Measurements from ENCODE around the gene ABHD15. TPM values are rescaled to one million over a fixed set of nuclear protein-coding genes. Genes with fewer than 3 reads are reported as not detected.

Gene ABHD15
- polyA plus RNA-seq, 2 of the 4 experiments (the other 2 are of a cell fraction), result 13.5 to 15.8 TPM

DNA sequence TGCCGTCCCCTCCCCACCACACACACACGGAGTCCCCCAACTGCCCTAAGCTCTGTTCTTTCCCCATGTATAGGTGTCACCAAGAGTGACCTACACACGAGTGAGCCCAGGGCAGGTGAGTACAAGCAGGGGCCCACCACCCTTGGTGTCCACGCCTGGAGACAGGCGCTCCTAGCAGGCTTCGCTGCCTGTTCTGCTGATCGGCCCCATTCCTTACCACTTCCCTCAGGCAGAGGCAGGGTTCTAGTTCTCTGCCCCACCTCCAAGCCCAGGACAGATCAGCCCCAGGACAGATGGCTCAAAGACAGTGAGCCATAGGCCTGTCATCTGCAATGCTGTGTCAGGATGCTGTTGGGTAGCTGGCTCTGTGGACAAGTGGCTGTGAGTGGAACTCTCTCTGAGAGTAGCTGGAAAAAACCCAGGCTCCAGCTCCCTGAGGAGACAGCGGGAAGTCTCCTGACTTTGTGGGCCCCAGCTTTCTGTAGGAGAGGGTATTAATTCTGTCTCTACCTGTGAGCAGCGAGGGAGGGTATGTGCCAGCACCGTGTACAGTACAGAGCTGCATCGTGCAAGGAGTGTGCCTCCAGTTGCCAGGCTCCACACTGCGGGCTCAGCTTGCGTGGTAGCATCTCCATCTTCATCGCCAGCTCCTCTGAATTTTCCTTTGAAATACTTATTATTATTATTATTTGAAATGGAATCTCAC, 2.6 kb upstream of the ABHD15 start:
- H3K4me3 ChIP-seq, result peak overlapping the region; percentile 62
- TF ChIP-seq EHMT2 (IDR thresholded peaks at IDR 0.05; ENCODE audit: low read depth), result no peak
- no peaks in the 10 kb centered on the region for H3K9me3 ChIP-seq
- ATAC-seq (no peak), DNase-seq (ENCODE audit: low read depth in 1 of 2, low spot score in 1 of 2) (no peak), FAIRE-seq (no peak)
- POLR2A ChIA-PET, result interaction anchor here (4.0 kb wide), 1 partner anchor 22 kb away, joined by 21 read pairs; the partner anchor contains the start of gene ANKRD13B
- H3K27ac ChIP-seq, result peak overlapping the region; percentile 92 to 94
- CTCF ChIA-PET, result interaction anchor here (0.6 to 24.0 kb wide), 11 partner anchors 12 to 362 kb away, joined by 3 to 474 read pairs (median 4); partner anchors contain the start of genes ANKRD13B and CORO6
- 82% methylated on average over 14 of the region's 14 CpGs for WGBS (ENCODE audit: missing lambda C conversion rate)
- H3K4me2 ChIP-seq, result peak overlapping the region; percentile 83
- H3K4me1 ChIP-seq, result peaks cover 20% of the 10 kb centered on the region

DNA sequence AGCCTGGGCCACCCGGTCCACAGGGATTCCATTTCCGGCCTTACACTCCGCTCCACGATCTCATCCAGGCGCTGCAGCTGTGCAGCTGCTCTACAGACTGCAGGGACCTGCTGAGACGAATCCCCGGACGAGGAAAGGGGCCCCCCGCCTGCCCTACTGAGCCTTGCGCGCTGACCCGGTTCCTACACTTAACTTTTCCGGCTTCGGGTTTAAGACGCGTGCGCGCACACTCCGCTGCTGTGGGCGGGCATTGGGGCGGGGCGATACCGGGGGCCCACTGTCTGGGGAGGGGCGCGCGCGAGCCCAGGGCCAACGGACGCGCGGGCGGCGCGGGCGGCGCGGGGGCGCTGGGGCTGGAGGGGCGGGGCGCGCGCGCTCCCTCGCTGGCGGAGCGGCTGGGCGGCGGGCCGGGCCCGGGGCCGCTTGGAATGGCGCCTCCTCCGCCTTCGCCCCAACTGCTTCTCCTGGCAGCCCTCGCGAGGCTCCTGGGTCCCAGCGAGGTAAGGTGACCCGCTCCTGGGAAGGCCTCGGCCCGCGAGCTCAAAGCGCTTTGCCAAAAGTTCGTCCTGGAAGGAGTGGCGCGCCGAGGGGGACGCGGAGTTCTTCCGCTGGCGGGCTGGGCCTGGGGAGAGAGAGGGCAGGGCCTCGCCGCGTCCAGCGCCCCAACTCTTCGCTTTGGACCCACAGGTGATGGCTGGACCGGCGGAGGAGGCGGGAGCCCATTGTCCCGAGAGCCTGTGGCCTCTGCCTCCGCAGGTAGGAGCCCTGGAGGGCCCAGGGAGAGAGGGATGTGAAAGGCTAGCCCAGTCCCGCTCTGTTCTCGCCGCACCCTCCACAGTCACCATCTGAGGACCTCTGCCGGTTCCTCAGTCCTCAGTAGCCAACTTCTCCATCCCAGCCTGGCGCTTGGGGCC, 1.8 kb upstream of the ABHD15 start, which contains the start of gene TP53I13:
TSS of gene TP53I13 (plus strand) at position 371 of the 914 bp plus-strand sequence. CDS start at position 429, 58 bp downstream.
- H3K4me2 ChIP-seq, result peak within 1 kb of the TSS; percentile 83
- ATAC-seq (peak; percentile 40 to 62), DNase-seq (ENCODE audit: low read depth in 1 of 2, low spot score in 1 of 2) (peak; percentile 82 to 90), FAIRE-seq (no peak)
- H3K9me3 ChIP-seq, result no peaks in the 10 kb centered on the region
- 5% methylated on average over 58 of the region's 85 CpGs for WGBS (ENCODE audit: missing lambda C conversion rate)
- peak within 1 kb of the TSS; percentile 62 for H3K4me3 ChIP-seq
- CTCF ChIA-PET, result interaction anchor here (1.0 to 24.0 kb wide), 13 partner anchors 10 to 363 kb away, joined by 3 to 474 read pairs (median 9); partner anchors contain the start of genes ANKRD13B and CORO6
- peak within 1 kb of the TSS; percentile 92 to 94 for H3K27ac ChIP-seq
- peaks cover 20% of the 10 kb centered on the region for H3K4me1 ChIP-seq
- TF ChIP-seq TFCP2L1 (CRISPR knock-in tag; IDR thresholded peaks at IDR 0.05) (no peak), PHF8 (IDR thresholded peaks at IDR 0.05; ENCODE audit: borderline replicate concordance, low read depth) (peak; percentile 55; the same call in 1 of the 2 replicates), CHD2 (IDR thresholded peaks at IDR 0.05; ENCODE audit: low read length, partially characterized antibody) (peak; percentile 69), EHMT2 (IDR thresholded peaks at IDR 0.05; ENCODE audit: low read depth) (no peak), CBX8 (IDR thresholded peaks at IDR 0.05) (no peak), MAZ (IDR thresholded peaks at IDR 0.05; ENCODE audit: borderline replicate concordance, low read depth, low read length) (no peak), HOXB5 (CRISPR knock-in tag; IDR thresholded peaks at IDR 0.05) (0 out of 2 replicates have a peak, but pooled peaks have one; percentile 28), JUN (IDR thresholded peaks at IDR 0.05) (peak in 1 of 2 experiments; percentile 86; a peak in 4 of 5 replicates), TP53 (CRISPR knock-in tag; IDR thresholded peaks at IDR 0.05) (no peak), ZC3H11A (IDR thresholded peaks at IDR 0.05) (no peak), HOXB13 (CRISPR knock-in tag; IDR thresholded peaks at IDR 0.05; ENCODE audit: low read depth) (0 out of 2 replicates have a peak, but pooled peaks have one; percentile 21), ZFP36 (IDR thresholded peaks at IDR 0.05; ENCODE audit: borderline replicate concordance, partially characterized antibody) (no peak), RNF2 (IDR thresholded peaks at IDR 0.05; ENCODE audit: borderline replicate concordance, low read depth) (peak; percentile 88; the same call in 1 of the 2 replicates), KDM1A (IDR thresholded peaks at IDR 0.05; ENCODE audit: low read depth) (no peak), JUNB (IDR thresholded peaks at IDR 0.05) (no peak), POLR2A (IDR thresholded peaks at IDR 0.05; ENCODE audit: low read length) (peak; percentile 81), ZNF302 (CRISPR knock-in tag; IDR thresholded peaks at IDR 0.05) (no peak), NPAS2 (CRISPR knock-in tag; IDR thresholded peaks at IDR 0.05; ENCODE audit: borderline replicate concordance) (no peak), RAD21 (conservative IDR thresholded peaks at IDR 0.05 in 1 of 2, IDR thresholded peaks at IDR 0.05 in 1 of 2) (no peak), SREBF2 (IDR thresholded peaks at IDR 0.05) (no peak), GATA3 (IDR thresholded peaks at IDR 0.05; ENCODE audit: borderline replicate concordance) (no peak)
- TF ChIP-seq, protein P1, sequence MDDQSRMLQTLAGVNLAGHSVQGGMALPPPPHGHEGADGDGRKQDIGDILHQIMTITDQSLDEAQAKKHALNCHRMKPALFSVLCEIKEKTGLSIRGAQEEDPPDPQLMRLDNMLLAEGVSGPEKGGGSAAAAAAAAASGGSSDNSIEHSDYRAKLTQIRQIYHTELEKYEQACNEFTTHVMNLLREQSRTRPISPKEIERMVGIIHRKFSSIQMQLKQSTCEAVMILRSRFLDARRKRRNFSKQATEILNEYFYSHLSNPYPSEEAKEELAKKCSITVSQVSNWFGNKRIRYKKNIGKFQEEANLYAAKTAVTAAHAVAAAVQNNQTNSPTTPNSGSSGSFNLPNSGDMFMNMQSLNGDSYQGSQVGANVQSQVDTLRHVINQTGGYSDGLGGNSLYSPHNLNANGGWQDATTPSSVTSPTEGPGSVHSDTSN (IDR thresholded peaks at IDR 0.05), result no peak
- TF ChIP-seq, protein P2, sequence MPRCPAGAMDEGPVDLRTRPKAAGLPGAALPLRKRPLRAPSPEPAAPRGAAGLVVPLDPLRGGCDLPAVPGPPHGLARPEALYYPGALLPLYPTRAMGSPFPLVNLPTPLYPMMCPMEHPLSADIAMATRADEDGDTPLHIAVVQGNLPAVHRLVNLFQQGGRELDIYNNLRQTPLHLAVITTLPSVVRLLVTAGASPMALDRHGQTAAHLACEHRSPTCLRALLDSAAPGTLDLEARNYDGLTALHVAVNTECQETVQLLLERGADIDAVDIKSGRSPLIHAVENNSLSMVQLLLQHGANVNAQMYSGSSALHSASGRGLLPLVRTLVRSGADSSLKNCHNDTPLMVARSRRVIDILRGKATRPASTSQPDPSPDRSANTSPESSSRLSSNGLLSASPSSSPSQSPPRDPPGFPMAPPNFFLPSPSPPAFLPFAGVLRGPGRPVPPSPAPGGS (IDR thresholded peaks at IDR 0.05), result peak; percentile 84; the same call in 2 of the 3 replicates
- TF ChIP-seq, protein P3, sequence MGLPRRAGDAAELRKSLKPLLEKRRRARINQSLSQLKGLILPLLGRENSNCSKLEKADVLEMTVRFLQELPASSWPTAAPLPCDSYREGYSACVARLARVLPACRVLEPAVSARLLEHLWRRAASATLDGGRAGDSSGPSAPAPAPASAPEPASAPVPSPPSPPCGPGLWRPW (IDR thresholded peaks at IDR 0.05), result no peak
- TF ChIP-seq, protein P4, sequence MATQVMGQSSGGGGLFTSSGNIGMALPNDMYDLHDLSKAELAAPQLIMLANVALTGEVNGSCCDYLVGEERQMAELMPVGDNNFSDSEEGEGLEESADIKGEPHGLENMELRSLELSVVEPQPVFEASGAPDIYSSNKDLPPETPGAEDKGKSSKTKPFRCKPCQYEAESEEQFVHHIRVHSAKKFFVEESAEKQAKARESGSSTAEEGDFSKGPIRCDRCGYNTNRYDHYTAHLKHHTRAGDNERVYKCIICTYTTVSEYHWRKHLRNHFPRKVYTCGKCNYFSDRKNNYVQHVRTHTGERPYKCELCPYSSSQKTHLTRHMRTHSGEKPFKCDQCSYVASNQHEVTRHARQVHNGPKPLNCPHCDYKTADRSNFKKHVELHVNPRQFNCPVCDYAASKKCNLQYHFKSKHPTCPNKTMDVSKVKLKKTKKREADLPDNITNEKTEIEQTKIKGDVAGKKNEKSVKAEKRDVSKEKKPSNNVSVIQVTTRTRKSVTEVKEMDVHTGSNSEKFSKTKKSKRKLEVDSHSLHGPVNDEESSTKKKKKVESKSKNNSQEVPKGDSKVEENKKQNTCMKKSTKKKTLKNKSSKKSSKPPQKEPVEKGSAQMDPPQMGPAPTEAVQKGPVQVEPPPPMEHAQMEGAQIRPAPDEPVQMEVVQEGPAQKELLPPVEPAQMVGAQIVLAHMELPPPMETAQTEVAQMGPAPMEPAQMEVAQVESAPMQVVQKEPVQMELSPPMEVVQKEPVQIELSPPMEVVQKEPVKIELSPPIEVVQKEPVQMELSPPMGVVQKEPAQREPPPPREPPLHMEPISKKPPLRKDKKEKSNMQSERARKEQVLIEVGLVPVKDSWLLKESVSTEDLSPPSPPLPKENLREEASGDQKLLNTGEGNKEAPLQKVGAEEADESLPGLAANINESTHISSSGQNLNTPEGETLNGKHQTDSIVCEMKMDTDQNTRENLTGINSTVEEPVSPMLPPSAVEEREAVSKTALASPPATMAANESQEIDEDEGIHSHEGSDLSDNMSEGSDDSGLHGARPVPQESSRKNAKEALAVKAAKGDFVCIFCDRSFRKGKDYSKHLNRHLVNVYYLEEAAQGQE (IDR thresholded peaks at IDR 0.05), result peak; percentile 46
- TF ChIP-seq, protein P5, sequence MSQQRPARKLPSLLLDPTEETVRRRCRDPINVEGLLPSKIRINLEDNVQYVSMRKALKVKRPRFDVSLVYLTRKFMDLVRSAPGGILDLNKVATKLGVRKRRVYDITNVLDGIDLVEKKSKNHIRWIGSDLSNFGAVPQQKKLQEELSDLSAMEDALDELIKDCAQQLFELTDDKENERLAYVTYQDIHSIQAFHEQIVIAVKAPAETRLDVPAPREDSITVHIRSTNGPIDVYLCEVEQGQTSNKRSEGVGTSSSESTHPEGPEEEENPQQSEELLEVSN (IDR thresholded peaks at IDR 0.05; ENCODE audit: borderline replicate concordance, low read depth), result peak; percentile 24; the same call in 1 of the 2 replicates
- POLR2A ChIA-PET, result interaction anchor here (1.0 to 4.0 kb wide), 5 partner anchors 8 to 274 kb away, joined by 3 to 21 read pairs (median 4); partner anchors contain the start of genes ANKRD13B and NUFIP2

All from A549 (cell line).